ENCODE measurements around the gene CDK2AP2. TPM values are rescaled to one million over a fixed set of nuclear protein-coding genes. Genes with fewer than 3 reads are reported as not detected.

The CDK2AP2 gene
- total and polyA plus RNA-seq, 9 of the 15 experiments (the other 6 are each of a cell fraction or from before 2014, with no cell fraction given): 4.4 to 47.4 (median 21.7) TPM

- no peaks in the 10 kb centered on the region for H3K27me3 ChIP-seq (ENCODE audit: control insufficient read depth in 2 of 2, insufficient read depth in 2 of 2, low read length in 2 of 2)
- no TSS peak for BruUV-seq (replicated peaks)
- CTCF ChIA-PET (ENCODE audit: low intra/inter-chr PET ratio): no interaction called here
- ATAC-seq: no peak
- H2AFZ ChIP-seq (ENCODE audit: low read depth, low read length): no peak overlapping the region
- no peaks in the 10 kb centered on the region for H3K9me1 ChIP-seq (ENCODE audit: control insufficient read depth, insufficient read depth, low read length)
- H3K36me3 ChIP-seq (ENCODE audit: control insufficient read depth, insufficient read depth, low read length): no peaks in the 10 kb centered on the region
- H3K4me2 ChIP-seq (ENCODE audit: insufficient read depth, low read length): no peak overlapping the region
- WGBS (ENCODE audit: insufficient coverage, low coverage, missing lambda C conversion rate): 77% methylated on average over 8 of the region's 11 CpGs
- peaks cover 20 to 56% of the 10 kb centered on the region in 2 experiments; a peak in 4 of 5 replicates for H3K4me1 ChIP-seq (replicated peaks in 1 of 2; ENCODE audit: control insufficient read depth in 2 of 2, insufficient read depth in 2 of 2, low read length in 2 of 2)
- intact Hi-C loops (cut with micrococcal nuclease): loop anchor here (5.0 kb wide), 1 partner anchor 45 kb away; no protein-coding TSS in a partner anchor
- no peak overlapping the region for H3K4me3 ChIP-seq
- peaks cover 12% of the 10 kb centered on the region for H3K79me2 ChIP-seq (ENCODE audit: control insufficient read depth, insufficient read depth, low read length)
- H3K27ac ChIP-seq (ENCODE audit: extremely low read depth, low read depth, low read length): no peak overlapping the region
- H4K20me1 ChIP-seq (replicated peaks; ENCODE audit: control insufficient read depth, insufficient read depth, low read length): no peaks in the 10 kb centered on the region
- DNase-seq (ENCODE audit: extremely low read depth in 1 of 4, low spot score in 3 of 4): no peak
- H3K9ac ChIP-seq (ENCODE audit: insufficient read depth in 1 of 2, low read depth in 2 of 2, low read length in 2 of 2): peak overlapping the region in 1 of 2 experiments; percentile 35; a peak in 1 of 4 replicates
- in situ Hi-C loops (cut with MboI): no loop called here
- POLR2A ChIA-PET: interaction anchor here (0.5 to 1.7 kb wide), 3 partner anchors 10 to 78 kb away, joined by 3 to 4 read pairs (median 3); partner anchors contain the start of gene AIP
- no peaks in the 10 kb centered on the region for H3K9me3 ChIP-seq (replicated peaks; ENCODE audit: control insufficient read depth, insufficient read depth, low read depth, low read length)
- FAIRE-seq: no peak
- TF ChIP-seq CREM (IDR thresholded peaks at IDR 0.05; ENCODE audit: low read depth) (no peak), RBM25 (IDR thresholded peaks at IDR 0.05; ENCODE audit: low read depth, low read length, severe bottlenecking) (peak; percentile 59), TAF9B (IDR thresholded peaks at IDR 0.05; ENCODE audit: partially characterized antibody) (no peak), RBM34 (IDR thresholded peaks at IDR 0.05; ENCODE audit: borderline replicate concordance, insufficient read depth, low read length) (no peak), ZMIZ1 (IDR thresholded peaks at IDR 0.05; ENCODE audit: low read depth in 2 of 2, low read length in 2 of 2) (no peak), ERF (CRISPR knock-in tag; IDR thresholded peaks at IDR 0.05) (no peak), POLR2G (IDR thresholded peaks at IDR 0.05; ENCODE audit: low read depth, low read length) (peak; percentile 53), DLX4 (CRISPR knock-in tag; IDR thresholded peaks at IDR 0.05) (no peak), RFX7 (CRISPR knock-in tag; IDR thresholded peaks at IDR 0.05) (no peak), ZBTB11 (CRISPR knock-in tag; IDR thresholded peaks at IDR 0.05) (no peak), MCM2 (IDR thresholded peaks at IDR 0.05; ENCODE audit: low read depth) (no peak), PRMT5 (CRISPR knock-in tag; IDR thresholded peaks at IDR 0.05) (no peak), KLF1 (tag; IDR thresholded peaks at IDR 0.05) (no peak), ZNF133 (CRISPR knock-in tag; IDR thresholded peaks at IDR 0.05) (no peak)
These were observed 40.8 kb downstream of the CDK2AP2 start for GRCh38 chr11:67466962-67467771.
